ENCODE data around the gene LRRTM3. TPM values are rescaled to one million over a fixed set of nuclear protein-coding genes. Genes with fewer than 3 reads are reported as not detected.

LRRTM3 gene
- polyA plus RNA-seq, 1 of the 3 experiments (the other 2 are of a cell fraction), result not detected

- TF ChIP-seq ZBTB33 (IDR thresholded peaks at IDR 0.05; ENCODE audit: borderline replicate concordance, low read depth) (no peak), SMC3 (IDR thresholded peaks at IDR 0.05; ENCODE audit: low read depth, low read length) (no peak), TAF1 (IDR thresholded peaks at IDR 0.05; ENCODE audit: borderline replicate concordance, low read depth, low read length) (no peak), MXI1 (IDR thresholded peaks at IDR 0.05; ENCODE audit: low read depth, low read length) (no peak)
These were observed 9.8 kb upstream of the LRRTM3 start (continued) for GRCh38 chr10:66916030-66916429.

GRCh38 chr10:66917104-66917503 lies 8.7 kb upstream of the LRRTM3 start:
- H3K79me2 ChIP-seq (ENCODE audit: insufficient read depth), result no peaks in the 10 kb centered on the region
- no peaks in the 10 kb centered on the region; the same call in 1 of the 2 replicates for H3K27me3 ChIP-seq (ENCODE audit: insufficient read depth)
- no peak overlapping the region for H3K9ac ChIP-seq
- ChIA-PET POLR2A (no interaction called here), CTCF (interaction anchor here (0.6 to 1.1 kb wide), 2 partner anchors 9 to 11 kb away, joined by 3 read pairs; partner anchors contain the start of gene LRRTM3)
- no peak for DNase-seq
- no peak overlapping the region for H3K4me2 ChIP-seq
- no peak overlapping the region for H3K4me3 ChIP-seq (ENCODE audit: low read depth in 2 of 2, low read length in 1 of 2)
- H3K27ac ChIP-seq (ENCODE audit: low read depth in 2 of 2, low read length in 1 of 2), result no peak overlapping the region
- no peaks in the 10 kb centered on the region for H3F3A ChIP-seq (replicated peaks; ENCODE audit: insufficient read depth)
- H3K9me2 ChIP-seq, result no peaks in the 10 kb centered on the region
- H3K4me1 ChIP-seq (ENCODE audit: control insufficient read depth in 1 of 2, insufficient read depth in 2 of 2, low read depth in 1 of 2, low read length in 1 of 2), result no peaks in the 10 kb centered on the region
- no peaks in the 10 kb centered on the region for H4K20me1 ChIP-seq (ENCODE audit: insufficient read depth)
- no peak overlapping the region for H2AFZ ChIP-seq (ENCODE audit: low read depth)
- H3K36me3 ChIP-seq (replicated peaks in 1 of 2; ENCODE audit: control insufficient read depth in 1 of 2, insufficient read depth in 2 of 2, low read length in 1 of 2), result no peaks in the 10 kb centered on the region
- H3K9me3 ChIP-seq, result no peaks in the 10 kb centered on the region
- 0% methylated on average over 3 of the region's 3 CpGs for WGBS (ENCODE audit: low lambda C conversion rate)
- TF ChIP-seq EP300 (IDR thresholded peaks at IDR 0.05; ENCODE audit: borderline replicate concordance in 1 of 2, low read depth in 1 of 2, low read length in 1 of 2), result no peak
- no peak for TF ChIP-seq RCOR1 (IDR thresholded peaks at IDR 0.05; ENCODE audit: low read length)
- TF ChIP-seq GATA2 (CRISPR knock-in tag; IDR thresholded peaks at IDR 0.05), result no peak
- TF ChIP-seq ZBTB33 (IDR thresholded peaks at IDR 0.05; ENCODE audit: borderline replicate concordance, low read depth), result no peak
- no peak for TF ChIP-seq NRF1 (IDR thresholded peaks at IDR 0.05; ENCODE audit: low read depth, low read length)
- TF ChIP-seq NFIC (IDR thresholded peaks at IDR 0.05; ENCODE audit: borderline replicate concordance), result no peak
- no peak for TF ChIP-seq JUND (IDR thresholded peaks at IDR 0.05)
- no peak for TF ChIP-seq TAF1 (IDR thresholded peaks at IDR 0.05; ENCODE audit: borderline replicate concordance, low read depth, low read length)
- TF ChIP-seq YY1 (IDR thresholded peaks at IDR 0.05; ENCODE audit: low read depth), result no peak
- TF ChIP-seq REST (IDR thresholded peaks at IDR 0.05; ENCODE audit: low read depth, low read length), result no peak
- TF ChIP-seq EZH2phosphoT487 (IDR thresholded peaks at IDR 0.05; ENCODE audit: borderline replicate concordance, low read depth), result no peak
- TF ChIP-seq TEAD4 (IDR thresholded peaks at IDR 0.05; ENCODE audit: borderline replicate concordance, insufficient read depth), result no peak
- no peak for TF ChIP-seq TCF12 (IDR thresholded peaks at IDR 0.05)
- no peak for TF ChIP-seq GABPA (IDR thresholded peaks at IDR 0.05; ENCODE audit: low read depth)
- TF ChIP-seq FOSL2 (IDR thresholded peaks at IDR 0.05; ENCODE audit: borderline replicate concordance, low read depth), result no peak
- no peak for TF ChIP-seq MAX (IDR thresholded peaks at IDR 0.05; ENCODE audit: low read depth)
